Measurements from ENCODE around the gene B2M. TPM values are rescaled to one million over a fixed set of nuclear protein-coding genes. Genes with fewer than 3 reads are reported as not detected.
"Not testable (repeated sequence)": the region's sequence is repeated elsewhere in the genome, so short reads cannot be mapped to it uniquely, and the experiment has no call there.

The B2M gene
- total and polyA plus RNA-seq, 2 experiments from 2014 or later, result 167 to 180 TPM

- TF ChIP-seq CTCF (conservative IDR thresholded peaks at IDR 0.05; ENCODE audit: low read depth in 2 of 2), result no peak
- TF ChIP-seq ETS1 (IDR thresholded peaks at IDR 0.05), result no peak
- no peak for TF ChIP-seq ZNF331 (CRISPR knock-in tag; IDR thresholded peaks at IDR 0.05; ENCODE audit: low read depth)
- TF ChIP-seq JUNB (IDR thresholded peaks at IDR 0.05; ENCODE audit: unreplicated experiment), result no peak
- no peak for TF ChIP-seq NANOG (IDR thresholded peaks at IDR 0.05; ENCODE audit: borderline replicate concordance)
- TF ChIP-seq STAT1 (IDR thresholded peaks at IDR 0.05; ENCODE audit: unreplicated experiment), result no peak
- TF ChIP-seq EZH2 (IDR thresholded peaks at IDR 0.05; ENCODE audit: low read depth, unreplicated experiment), result no peak
Measured at GRCh38 chr15:44719293-44719999, 8.1 kb downstream of the B2M start (continued).

GRCh38 chr15:44720000-44720435 lies 8.7 kb downstream of the B2M start:
- H3K27me3 ChIP-seq (ENCODE audit: insufficient read depth); H3K27ac Mint-ChIP-seq; H3K36me3 Mint-ChIP-seq (ENCODE audit: low read depth); ATAC-seq; DNase-seq (ENCODE audit: low spot score); H3K4me3 Mint-ChIP-seq; H3K27me3 Mint-ChIP-seq (ENCODE audit: insufficient read depth, low read depth, poor library complexity); H2AFZ ChIP-seq; H3K9me2 ChIP-seq (ENCODE audit: insufficient read depth); H3K36me3 ChIP-seq (ENCODE audit: insufficient read depth); H3K9me3 Mint-ChIP-seq; H3K4me2 ChIP-seq; H3K4me3 ChIP-seq; H3F3A ChIP-seq (replicated peaks; ENCODE audit: low read depth); H3K27ac ChIP-seq (ENCODE audit: low read depth); H3K79me2 ChIP-seq (replicated peaks; ENCODE audit: insufficient read depth); H3K4me1 ChIP-seq (ENCODE audit: insufficient read depth); H4K20me1 ChIP-seq (replicated peaks; ENCODE audit: insufficient read depth); H3K4me1 Mint-ChIP-seq: not testable (repeated sequence)

DNA sequence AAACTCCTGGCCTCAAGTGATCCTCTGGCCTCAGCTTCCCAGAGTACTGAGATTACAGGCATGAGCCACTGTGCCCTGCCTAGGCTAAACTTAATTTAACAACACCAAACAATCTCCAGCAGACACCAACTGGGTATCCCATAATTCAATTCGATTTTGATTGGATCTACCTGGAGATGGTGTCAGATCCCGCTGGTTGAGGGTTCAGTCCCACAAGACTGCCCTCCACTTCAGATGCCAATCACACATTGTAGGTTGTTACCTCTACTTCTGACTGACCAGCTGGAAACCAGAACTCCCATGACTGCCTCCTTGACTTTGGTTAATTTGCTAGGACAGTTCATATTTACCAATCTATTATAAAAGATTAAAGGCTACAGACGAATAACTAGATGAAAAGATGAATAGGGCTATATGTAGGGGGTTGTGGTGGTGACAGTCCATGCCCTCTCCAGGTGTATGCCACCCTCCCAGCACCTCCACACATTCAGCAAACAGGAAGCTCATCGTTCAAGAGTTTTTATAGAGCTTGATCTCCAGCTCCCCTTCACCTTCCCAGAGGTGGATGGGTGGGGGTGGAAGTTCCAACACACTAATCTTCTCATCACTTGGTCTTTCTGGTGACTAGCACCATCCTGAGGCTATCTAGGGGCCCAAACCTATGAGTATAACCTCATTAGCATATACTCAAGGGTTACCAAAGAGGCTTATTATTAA lies 9.3 kb downstream of the B2M start:
- H3K4me1 ChIP-seq (ENCODE audit: insufficient read depth), result peaks cover 6% of the 10 kb centered on the region
- peaks cover 9% of the 10 kb centered on the region for H3K4me1 Mint-ChIP-seq
- TF ChIP-seq ZNF462 (CRISPR knock-in tag; IDR thresholded peaks at IDR 0.05) (no peak), ZNF114 (CRISPR knock-in tag; IDR thresholded peaks at IDR 0.05) (no peak), POLR2AphosphoS5 (IDR thresholded peaks at IDR 0.05; ENCODE audit: low read depth) (no peak)

More for the DNA sequence above, 9.3 kb downstream of the B2M start:
- no peaks in the 10 kb centered on the region for H3K79me2 ChIP-seq (replicated peaks; ENCODE audit: insufficient read depth)
- no peak overlapping the region for H2AFZ ChIP-seq
- no peak overlapping the region for H3K4me3 ChIP-seq
- Mint-ChIP-seq H3K9me3 (no peaks in the 10 kb centered on the region), H3K27ac (no peak overlapping the region), H3K4me3 (no peak overlapping the region), H3K36me3 (ENCODE audit: low read depth) (peaks cover 8% of the 10 kb centered on the region), H3K27me3 (ENCODE audit: insufficient read depth, low read depth, poor library complexity) (peaks cover 2% of the 10 kb centered on the region)
- H3K27me3 ChIP-seq (ENCODE audit: insufficient read depth), result no peaks in the 10 kb centered on the region
- ATAC-seq (no peak), DNase-seq (ENCODE audit: low spot score) (no peak)
- no peaks in the 10 kb centered on the region for H4K20me1 ChIP-seq (replicated peaks; ENCODE audit: insufficient read depth)
- no peaks in the 10 kb centered on the region for H3K36me3 ChIP-seq (ENCODE audit: insufficient read depth)
- no peak overlapping the region for H3K4me2 ChIP-seq
- no peaks in the 10 kb centered on the region for H3K9me2 ChIP-seq (ENCODE audit: insufficient read depth)
- H3F3A ChIP-seq (replicated peaks; ENCODE audit: low read depth), result no peaks in the 10 kb centered on the region
- no peak overlapping the region for H3K27ac ChIP-seq (ENCODE audit: low read depth)
